Measurements from ENCODE around the gene PML. TPM values are rescaled to one million over a fixed set of nuclear protein-coding genes. Genes with fewer than 3 reads are reported as not detected.
A peak's percentile ranks its signal among the peaks of the same experiment; 100 is the strongest.

PML gene
- total and polyA plus RNA-seq, 7 donors, result 9.6 to 129 (median 43.3) TPM

GRCh38 chr15:74032606-74033561 lies 38.4 kb downstream of the PML start:
- no peaks in the 10 kb centered on the region for H3K27me3 ChIP-seq
- H3K27ac ChIP-seq, result no peak overlapping the region
- intact Hi-C loops (cut with DNase I), result no loop called here
- H3K4me3 ChIP-seq, result no peak overlapping the region
- 85 to 88% methylated on average over 16 of the region's 16 CpGs for WGBS, 2 donors
- H3K36me3 ChIP-seq, result peaks cover 28 to 58% (median 38%) of the 10 kb centered on the region in 4 donors
- DNase-seq, result no peak
- no peak for TF ChIP-seq EP300 (IDR thresholded peaks at IDR 0.05)
- no peak for TF ChIP-seq POLR2A (IDR thresholded peaks at IDR 0.05)
- no peak for TF ChIP-seq CTCF (IDR thresholded peaks at IDR 0.05)
- no peak for TF ChIP-seq POLR2AphosphoS5 (IDR thresholded peaks at IDR 0.05)
- peaks cover 0 to 27% (median 22%) of the 10 kb centered on the region in 4 donors for H3K4me1 ChIP-seq
- no peaks in the 10 kb centered on the region for H3K9me3 ChIP-seq

GRCh38 chr15:74034206-74034755 lies 39.8 kb downstream of the PML start:
- Histone ChIP-seq H3K9me3 (no peaks in the 10 kb centered on the region), H3K4me1 (peaks cover 0 to 20% (median 16%) of the 10 kb centered on the region in 4 donors), H3K36me3 (peaks cover 28 to 56% (median 38%) of the 10 kb centered on the region in 4 donors), H3K27me3 (no peaks in the 10 kb centered on the region), H3K4me3 (no peak overlapping the region), H3K27ac (no peak overlapping the region)
- TF ChIP-seq POLR2A (IDR thresholded peaks at IDR 0.05) (no peak), POLR2AphosphoS5 (IDR thresholded peaks at IDR 0.05) (no peak), EP300 (IDR thresholded peaks at IDR 0.05) (no peak), CTCF (IDR thresholded peaks at IDR 0.05) (no peak)
- intact Hi-C loops (cut with DNase I), result no loop called here
- DNase-seq, result no peak
- WGBS, 2 donors, result 87 to 94% methylated on average over 10 of the region's 10 CpGs

GRCh38 chr15:74035121-74036017 lies 40.9 kb downstream of the PML start:
- WGBS, 2 donors, result 94 to 96% methylated on average over 28 of the region's 28 CpGs
- no peak overlapping the region for H3K4me3 ChIP-seq
- H3K27me3 ChIP-seq, result no peaks in the 10 kb centered on the region
- peaks cover 0 to 31% (median 23%) of the 10 kb centered on the region in 4 donors for H3K4me1 ChIP-seq
- TF ChIP-seq POLR2AphosphoS5 (IDR thresholded peaks at IDR 0.05), result no peak
- TF ChIP-seq POLR2A (IDR thresholded peaks at IDR 0.05), result no peak
- no peak for TF ChIP-seq CTCF (IDR thresholded peaks at IDR 0.05)
- no peak for TF ChIP-seq EP300 (IDR thresholded peaks at IDR 0.05)
- no peak for DNase-seq
- no peaks in the 10 kb centered on the region for H3K9me3 ChIP-seq
- intact Hi-C loops (cut with DNase I), result no loop called here
- peaks cover 28 to 46% (median 36%) of the 10 kb centered on the region in 4 donors for H3K36me3 ChIP-seq
- H3K27ac ChIP-seq, result no peak overlapping the region

GRCh38 chr15:74036271-74037170 lies 42.0 kb downstream of the PML start:
- WGBS, 2 donors, result 75 to 82% methylated on average over 21 of the region's 21 CpGs
- Histone ChIP-seq H3K27ac (no peak overlapping the region), H3K27me3 (no peaks in the 10 kb centered on the region), H3K4me1 (peaks cover 0 to 42% (median 34%) of the 10 kb centered on the region in 4 donors), H3K9me3 (no peaks in the 10 kb centered on the region), H3K4me3 (no peak overlapping the region), H3K36me3 (peaks cover 28 to 46% (median 36%) of the 10 kb centered on the region in 4 donors)
- intact Hi-C loops (cut with DNase I), result loop anchor here (1.0 kb wide), 1 partner anchor 63 kb away; no protein-coding TSS in a partner anchor
- TF ChIP-seq CTCF (IDR thresholded peaks at IDR 0.05) (peak; percentile 54 to 62 (median 58)), POLR2A (IDR thresholded peaks at IDR 0.05) (no peak), POLR2AphosphoS5 (IDR thresholded peaks at IDR 0.05) (peak in 2 of 4 donors; percentile 19 to 26)
- DNase-seq, result peak; percentile 87
